HG03520 (cell line): ENCODE measurements around the gene CGB1.

Experiments used
- ATAC-seq: cut with Tn5 transposase; IDR thresholded peaks from one replicate; pipeline ENCODE4 v1.9.1; 2021; ENCODE audit warnings: mild to moderate bottlenecking, moderate library complexity; ENCODE audit not compliant: unreplicated experiment

Gene CGB1

GRCh38 chr19:48999481-49000325, 37.0 kb downstream of the CGB1 start:
- ATAC-seq = no peak

DNA sequence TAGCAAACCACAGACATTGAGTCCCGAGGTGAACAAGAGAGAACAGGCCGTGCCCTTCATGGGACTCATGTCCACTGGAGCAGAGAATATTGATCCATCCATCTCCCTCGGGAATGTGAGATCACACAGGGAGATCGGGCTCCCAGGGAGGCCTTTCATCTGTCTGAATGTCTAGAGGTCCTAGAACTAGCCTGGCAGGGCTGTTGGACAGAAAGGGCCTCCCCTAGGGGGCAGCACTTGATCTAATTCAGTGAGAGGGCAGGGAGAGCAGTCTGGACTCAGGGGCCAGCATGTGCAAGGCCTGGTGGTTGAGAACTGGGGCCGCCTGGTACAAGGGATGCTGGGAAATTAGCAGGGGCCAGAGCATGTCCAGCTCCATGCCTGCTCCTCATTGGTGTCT, 38.7 kb downstream of the CGB1 start:
- ATAC-seq = no peak

DNA sequence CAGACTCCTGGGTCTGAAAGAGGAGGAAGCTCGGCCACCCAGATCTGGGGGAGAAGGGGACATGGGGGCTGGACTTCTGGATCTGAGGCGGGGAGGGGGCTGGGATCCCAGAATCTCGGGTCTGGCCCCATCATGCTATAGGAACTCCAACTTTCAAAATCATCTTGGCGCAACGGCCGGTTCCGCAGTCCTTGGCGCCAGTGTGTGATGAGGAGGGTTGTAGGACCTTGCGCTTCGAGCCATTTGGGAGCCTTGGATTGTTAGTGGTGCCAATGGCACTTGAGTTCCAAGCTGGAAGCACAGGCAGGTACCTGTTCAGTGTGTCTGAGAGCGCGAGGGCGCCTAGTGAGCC, 42.7 kb downstream of the CGB1 start:
- ATAC-seq = no peak

GRCh38 chr19:48993175-48994034, 43.3 kb downstream of the CGB1 start, which contains the start of the genes GYS1 and RUVBL2:
TSS of gene GYS1 (minus strand) at chr19:48993309. CDS start at chr19:48993112, 197 bp downstream.
TSS of gene RUVBL2 (plus strand) at chr19:48993887. CDS start at chr19:48993912, 25 bp downstream.
- ATAC-seq = peak; percentile 85

DNA sequence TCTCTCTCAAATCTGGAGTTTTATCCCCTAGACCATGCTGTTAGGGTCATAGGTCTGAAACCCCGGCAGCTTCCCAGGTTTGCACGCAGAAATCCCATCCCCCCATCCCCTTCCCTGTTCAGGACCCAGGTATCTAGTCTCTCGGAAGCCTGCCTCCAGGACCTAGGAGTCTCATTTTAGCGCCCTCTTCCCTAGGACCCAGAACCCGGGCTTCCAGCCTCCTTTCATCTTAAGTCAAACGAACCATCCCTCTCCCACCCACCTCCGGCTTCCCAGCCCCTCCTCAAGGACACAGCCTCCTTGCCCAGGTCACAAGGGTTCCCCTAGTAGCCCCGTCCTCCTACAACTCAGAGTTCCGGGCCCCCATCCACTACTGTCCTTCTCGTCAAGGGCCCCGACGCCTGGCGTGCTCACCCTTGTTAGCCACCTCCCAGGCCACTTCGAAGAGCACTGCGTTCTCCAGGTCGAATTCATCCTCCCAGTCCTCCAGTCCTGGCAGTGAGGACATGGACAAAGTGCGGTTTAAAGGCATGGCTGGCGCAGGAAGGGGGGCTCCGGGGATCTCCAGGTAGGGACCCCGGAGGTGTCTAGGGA, 44.0 kb downstream of the CGB1 start:
- no peak for ATAC-seq

- no peak for ATAC-seq
These were observed 44.7 kb downstream of the CGB1 start for GRCh38 chr19:48991873-48992580.

- no peak for ATAC-seq
These were observed 45.6 kb downstream of the CGB1 start for GRCh38 chr19:48991011-48991609.

- ATAC-seq = no peak
These were observed 46.3 kb downstream of the CGB1 start for GRCh38 chr19:48990400-48990799.

- no peak for ATAC-seq
These were observed 46.9 kb downstream of the CGB1 start for GRCh38 chr19:48989701-48990291.

DNA sequence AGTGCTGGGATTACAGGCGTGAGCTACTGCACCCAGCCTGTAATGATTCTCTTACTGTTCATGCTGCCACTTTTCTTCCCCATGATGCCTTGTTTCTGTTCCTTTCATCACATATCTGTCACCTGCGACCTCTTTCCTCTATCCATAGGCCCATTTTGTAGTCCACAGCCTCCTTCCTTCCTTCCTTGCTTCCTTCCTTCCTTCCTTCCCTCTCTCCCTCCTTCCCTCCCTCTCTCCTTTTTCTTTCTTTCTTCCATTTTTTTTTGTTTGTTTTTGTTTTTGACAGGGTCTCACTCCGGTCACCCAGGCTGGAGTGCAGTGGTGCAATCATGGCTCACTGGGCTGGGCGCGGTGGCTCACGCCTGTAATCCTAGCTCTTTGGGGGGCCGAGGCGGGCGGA, 47.8 kb downstream of the CGB1 start:
- no peak for ATAC-seq

- no peak for ATAC-seq
These were observed 48.4 kb downstream of the CGB1 start for GRCh38 chr19:48988286-48988685.

GRCh38 chr19:48987323-48987722, 49.4 kb downstream of the CGB1 start:
- no peak for ATAC-seq

- ATAC-seq = no peak
These were observed 50.5 kb downstream of the CGB1 start for GRCh38 chr19:48986211-48986610.

- ATAC-seq = no peak
These were observed 51.0 kb downstream of the CGB1 start for GRCh38 chr19:48985711-48986110.
